ENCODE results near the gene MPHOSPH9.
"Not testable (repeated sequence)": the region's sequence is repeated elsewhere in the genome, so short reads cannot be mapped to it uniquely, and the experiment has no call there.

DNA sequence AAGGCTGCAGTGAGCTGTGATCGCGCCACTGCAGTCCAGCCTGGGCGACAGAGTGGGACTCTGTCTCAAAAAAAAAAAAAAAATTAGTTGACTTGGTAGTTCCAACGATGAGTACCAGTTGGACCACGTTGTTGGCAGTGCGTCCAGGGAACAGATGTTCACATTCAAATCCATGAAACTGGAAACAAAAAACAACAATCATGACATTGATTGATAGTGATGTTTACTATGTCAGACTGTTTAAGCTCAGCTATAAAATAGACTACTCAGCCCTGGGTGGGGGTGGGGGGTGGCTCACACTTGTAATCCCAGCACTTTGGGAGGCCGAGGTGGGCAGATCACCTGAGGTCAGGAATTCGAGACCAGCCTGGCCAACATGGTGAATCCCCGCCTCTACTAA is 19.4 kb upstream of the MPHOSPH9 start:
- not testable (repeated sequence) for TF ChIP-seq POLR2AphosphoS5 (IDR thresholded peaks at IDR 0.05)
- TF ChIP-seq, protein P1, sequence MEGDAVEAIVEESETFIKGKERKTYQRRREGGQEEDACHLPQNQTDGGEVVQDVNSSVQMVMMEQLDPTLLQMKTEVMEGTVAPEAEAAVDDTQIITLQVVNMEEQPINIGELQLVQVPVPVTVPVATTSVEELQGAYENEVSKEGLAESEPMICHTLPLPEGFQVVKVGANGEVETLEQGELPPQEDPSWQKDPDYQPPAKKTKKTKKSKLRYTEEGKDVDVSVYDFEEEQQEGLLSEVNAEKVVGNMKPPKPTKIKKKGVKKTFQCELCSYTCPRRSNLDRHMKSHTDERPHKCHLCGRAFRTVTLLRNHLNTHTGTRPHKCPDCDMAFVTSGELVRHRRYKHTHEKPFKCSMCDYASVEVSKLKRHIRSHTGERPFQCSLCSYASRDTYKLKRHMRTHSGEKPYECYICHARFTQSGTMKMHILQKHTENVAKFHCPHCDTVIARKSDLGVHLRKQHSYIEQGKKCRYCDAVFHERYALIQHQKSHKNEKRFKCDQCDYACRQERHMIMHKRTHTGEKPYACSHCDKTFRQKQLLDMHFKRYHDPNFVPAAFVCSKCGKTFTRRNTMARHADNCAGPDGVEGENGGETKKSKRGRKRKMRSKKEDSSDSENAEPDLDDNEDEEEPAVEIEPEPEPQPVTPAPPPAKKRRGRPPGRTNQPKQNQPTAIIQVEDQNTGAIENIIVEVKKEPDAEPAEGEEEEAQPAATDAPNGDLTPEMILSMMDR (IDR thresholded peaks at IDR 0.05) = not testable (repeated sequence)
